Natural killer cell treated with Interleukin-12 subunit alpha and Interleukin-12 subunit beta and Interleukin-15 and Interleukin-18, amount 100 ng/mL, for 72 hours (primary cell): ENCODE measurements around the gene PUSL1. TPM values are rescaled to one million over a fixed set of nuclear protein-coding genes. Genes with fewer than 3 reads are reported as not detected.

Experiments used
- ATAC-seq, 2 donors: fragments of 150-1000 bp; cut with Tn5 transposase in 1 of 2; sonication (Bioruptor Pico), chemical (Tn5 transposase) in 1 of 2; 2 replicates each; pipeline ENCODE4 v1.10.0; 2021
- DNase-seq: peaks from one replicate; pipeline ENCODE4 v3.0.0; 2022; ENCODE audit warnings: low spot score
- H3K27ac Mint-ChIP-seq, 2 donors: 1 replicate in 1 of 2; 2 replicates in 1 of 2; pipeline ENCODE4 v1.8.0; 2022; ENCODE audit warnings: mixed read lengths in 2 of 2, mild to moderate bottlenecking in 1 of 2, moderate library complexity in 1 of 2
- H3K27me3 Mint-ChIP-seq, 2 donors: 1 replicate in 1 of 2; 2 replicates in 1 of 2; pipeline ENCODE4 v1.8.0; 2022; ENCODE audit warnings: mixed read lengths in 2 of 2
- H3K36me3 Mint-ChIP-seq: one replicate; pipeline ENCODE4 v1.8.0; 2022; ENCODE audit warnings: mixed read lengths
- H3K4me1 Mint-ChIP-seq, 2 donors: 1 replicate in 1 of 2; 2 replicates in 1 of 2; pipeline ENCODE4 v1.8.0; 2022; ENCODE audit warnings: low read depth in 2 of 2, mixed read lengths in 2 of 2, mild to moderate bottlenecking in 1 of 2
- H3K4me3 Mint-ChIP-seq: one replicate; pipeline ENCODE4 v1.8.0; 2022; ENCODE audit warnings: mixed read lengths
- H3K9me3 Mint-ChIP-seq: 2 replicates; pipeline ENCODE4 v1.8.0; 2022; ENCODE audit warnings: mixed read lengths
- total RNA-seq, 2 donors: library from RNA; stranded (reverse); gene quantifications; one replicate each; pipeline ENCODE4 v1.2.3, GENCODE V29; 2022

The PUSL1 gene
- total RNA-seq, 2 donors from 2014 or later = 19.2 to 39.0 TPM

DNA sequence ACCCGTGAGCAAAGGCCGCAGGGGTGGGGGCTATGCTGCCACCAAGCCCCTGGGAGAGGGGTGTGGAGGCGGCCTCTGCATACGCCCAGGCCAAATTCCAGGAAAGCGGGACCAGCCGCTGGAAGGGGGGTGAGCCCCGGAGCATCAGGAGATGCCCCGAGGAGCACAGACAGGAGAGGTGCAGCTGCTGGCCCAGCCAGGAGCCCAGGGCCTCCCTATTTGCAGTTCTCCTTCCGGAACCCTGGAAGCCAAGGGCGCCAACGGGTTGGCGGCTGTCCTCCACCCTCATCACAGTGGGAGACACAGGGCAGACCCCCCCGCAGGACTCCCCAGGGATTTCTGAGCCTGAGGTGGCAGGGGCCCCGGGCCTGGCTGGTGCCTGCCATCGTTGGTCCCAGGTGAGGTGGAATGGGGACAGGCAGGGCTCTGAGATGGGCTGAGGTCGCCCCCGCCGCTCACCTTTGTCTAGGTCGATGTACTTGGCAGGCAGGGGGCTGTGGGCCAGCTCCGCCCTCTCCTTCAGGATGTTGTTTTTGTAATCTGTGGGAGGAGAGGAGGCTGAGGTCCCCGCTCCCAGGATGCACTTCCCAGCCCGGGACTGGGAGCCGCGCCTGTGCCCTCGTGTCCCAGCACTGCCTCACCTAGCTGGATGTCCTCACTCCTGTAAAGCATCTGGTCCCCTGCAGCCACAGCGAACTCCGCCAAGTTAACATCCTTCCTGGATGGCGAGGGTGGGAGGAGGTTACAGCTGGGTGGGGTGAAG lies 45.2 kb downstream of the PUSL1 start:
- Mint-ChIP-seq H3K4me3 (no peak overlapping the region), H3K27me3 (peaks cover 0 to 9% of the 10 kb centered on the region in 2 donors), H3K4me1 (peaks cover 0 to 7% of the 10 kb centered on the region in 2 donors), H3K36me3 (no peaks in the 10 kb centered on the region), H3K27ac (no peak overlapping the region), H3K9me3 (no peaks in the 10 kb centered on the region)
- ATAC-seq (no peak), DNase-seq (no peak)

DNA sequence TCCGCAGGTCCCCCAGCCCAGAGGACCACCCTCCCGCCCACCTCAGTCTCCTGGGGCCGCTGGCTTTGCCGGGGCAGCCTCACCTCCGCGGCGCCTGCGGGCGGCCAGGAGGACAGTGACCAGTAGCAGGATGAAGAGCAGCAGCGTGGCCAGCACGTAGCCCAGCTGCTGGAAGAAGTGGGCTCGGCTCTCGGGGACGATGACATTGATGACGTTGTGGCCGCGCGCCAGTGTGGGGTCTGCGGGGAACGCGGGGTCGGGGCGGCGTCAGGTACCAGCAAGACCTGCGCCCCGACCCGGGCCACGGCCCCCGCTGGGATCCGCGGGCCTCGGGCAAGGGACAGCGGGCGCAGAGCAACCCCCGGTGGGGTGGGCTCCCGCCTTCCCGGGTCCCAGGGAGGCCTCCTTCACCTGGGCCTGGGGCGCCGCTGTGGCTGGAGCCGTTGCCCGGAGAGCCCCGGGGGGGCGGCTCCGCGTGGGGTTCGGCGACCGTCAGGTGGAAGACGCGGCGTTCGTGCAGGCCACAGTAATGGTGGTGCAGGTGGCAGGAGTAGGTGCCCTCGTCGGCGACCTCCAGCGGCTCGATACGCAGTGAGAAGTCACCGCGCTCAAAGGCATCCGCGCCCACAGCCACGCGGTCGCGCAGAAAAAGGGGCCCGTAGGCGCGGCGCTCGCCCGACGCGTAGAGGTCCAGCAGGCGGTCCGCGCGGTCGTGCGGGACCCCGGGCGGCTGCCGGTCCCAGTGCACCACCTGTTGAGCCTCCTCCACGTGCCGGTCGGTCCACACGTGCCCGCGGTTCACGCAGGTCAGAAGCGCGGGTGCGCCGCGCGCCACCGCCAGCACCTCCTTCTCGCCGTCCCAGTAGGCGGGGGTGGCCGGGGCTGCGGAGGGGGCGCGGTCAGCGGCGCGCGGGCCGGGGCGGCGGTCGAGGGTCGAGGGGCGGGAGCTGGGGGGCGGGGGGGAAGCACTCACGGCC lies 46.2 kb downstream of the PUSL1 start:
- Mint-ChIP-seq H3K27ac (no peak overlapping the region), H3K36me3 (no peaks in the 10 kb centered on the region), H3K9me3 (no peaks in the 10 kb centered on the region), H3K27me3 (peaks cover 0 to 9% of the 10 kb centered on the region in 2 donors), H3K4me1 (peaks cover 0 to 10% of the 10 kb centered on the region in 2 donors), H3K4me3 (no peak overlapping the region)
- no peak for ATAC-seq
- DNase-seq = no peak

DNA sequence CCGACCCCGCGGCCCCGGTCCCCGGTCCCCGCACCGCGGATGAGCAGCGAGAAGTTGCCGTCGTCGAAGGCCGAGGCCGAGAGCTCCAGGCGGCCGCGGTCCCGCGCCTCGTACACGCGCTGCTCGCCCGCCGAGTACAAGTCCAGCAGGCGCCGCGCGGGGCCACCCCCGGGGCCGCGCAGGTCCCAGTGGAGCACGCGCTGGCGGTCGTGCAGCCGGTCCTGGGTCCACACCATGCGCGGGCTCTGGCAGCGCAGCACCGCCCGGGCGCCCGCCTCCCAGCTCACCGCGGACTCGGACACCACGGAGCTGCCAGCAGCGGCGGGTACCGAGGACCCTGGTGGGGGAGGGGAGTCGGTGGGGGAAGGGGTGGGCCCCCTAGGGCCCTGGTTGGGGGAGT lies 47.0 kb downstream of the PUSL1 start:
- H3K27me3 Mint-ChIP-seq = peaks cover under 1 to 9% of the 10 kb centered on the region in 2 donors
- no peaks in the 10 kb centered on the region for H3K36me3 Mint-ChIP-seq
- no peaks in the 10 kb centered on the region for H3K9me3 Mint-ChIP-seq
- peaks cover 0 to 10% of the 10 kb centered on the region in 2 donors for H3K4me1 Mint-ChIP-seq
- H3K4me3 Mint-ChIP-seq = no peak overlapping the region
- DNase-seq (no peak), ATAC-seq (peak; percentile 29 to 52)
- no peak overlapping the region for H3K27ac Mint-ChIP-seq

DNA sequence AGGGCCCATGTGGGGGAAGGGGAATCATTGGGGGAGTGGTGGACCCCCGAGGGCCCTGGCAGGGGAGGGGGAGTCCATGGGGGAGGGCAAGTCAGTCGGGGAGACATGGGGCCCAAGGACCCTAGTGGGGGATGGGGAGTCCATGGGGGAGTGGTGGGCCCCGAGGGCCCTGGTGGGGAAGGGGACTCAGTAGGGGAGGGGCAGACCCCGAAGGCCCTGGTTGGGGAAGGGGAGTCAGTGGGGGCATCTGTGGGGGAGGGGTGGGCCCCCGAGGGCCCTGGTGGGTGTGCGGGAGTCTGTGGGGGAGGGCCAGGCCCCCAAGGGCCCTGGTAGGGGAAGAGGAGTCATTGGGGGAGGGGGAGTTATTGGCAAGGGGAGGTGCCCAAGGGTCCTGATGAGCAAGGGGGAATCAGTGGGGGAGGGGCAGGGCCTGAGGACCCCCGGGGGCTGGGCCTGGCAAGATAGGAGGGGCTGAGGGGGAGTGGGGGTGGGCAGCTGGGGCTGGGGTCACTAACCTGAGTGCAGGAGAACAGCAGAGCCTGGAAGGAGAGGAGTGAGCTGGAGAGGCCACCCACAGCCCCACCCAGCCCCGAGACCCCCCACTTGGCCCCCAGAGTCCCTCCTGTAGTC lies 47.9 kb downstream of the PUSL1 start:
- Mint-ChIP-seq H3K36me3 (no peaks in the 10 kb centered on the region), H3K27me3 (peaks cover 9 to 14% of the 10 kb centered on the region in 2 donors), H3K27ac (no peak overlapping the region), H3K9me3 (no peaks in the 10 kb centered on the region), H3K4me3 (no peak overlapping the region), H3K4me1 (peaks cover 0 to 10% of the 10 kb centered on the region in 2 donors)
- ATAC-seq = no peak
- no peak for DNase-seq

DNA sequence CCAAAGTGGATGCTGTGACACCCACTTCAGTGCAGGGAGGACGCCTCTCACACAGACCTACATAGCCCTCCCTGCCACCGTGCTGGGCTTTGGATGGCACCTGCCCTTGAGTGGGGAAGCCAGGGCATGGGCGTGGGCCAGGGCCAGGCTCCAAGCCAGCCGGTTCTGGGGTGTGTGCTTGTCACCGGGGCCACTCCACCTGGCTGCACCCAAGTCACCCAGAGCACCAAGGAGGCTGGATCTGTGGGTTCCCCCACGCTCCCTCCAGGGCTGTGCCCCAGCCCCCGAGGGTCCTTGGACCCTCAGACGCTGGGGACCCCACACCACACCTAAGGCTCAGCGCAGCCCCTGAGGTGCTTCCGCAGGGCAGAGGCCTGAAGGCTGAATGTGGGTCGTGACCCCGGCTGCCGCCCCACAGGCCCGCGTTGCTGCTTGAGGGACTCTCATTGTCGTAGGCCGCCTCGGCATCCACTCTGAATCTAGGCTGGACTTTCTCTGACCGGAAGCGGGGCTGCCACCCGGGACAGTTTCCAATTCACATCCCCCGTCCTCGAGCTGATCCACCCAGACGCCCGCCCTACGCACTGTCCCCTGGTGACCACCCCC lies 48.5 kb downstream of the PUSL1 start:
- Mint-ChIP-seq H3K9me3 (no peaks in the 10 kb centered on the region), H3K4me1 (peaks cover 0 to 10% of the 10 kb centered on the region in 2 donors), H3K27me3 (peaks cover 10 to 14% of the 10 kb centered on the region in 2 donors), H3K4me3 (no peak overlapping the region), H3K27ac (no peak overlapping the region), H3K36me3 (no peaks in the 10 kb centered on the region)
- no peak for DNase-seq
- ATAC-seq = no peak

DNA sequence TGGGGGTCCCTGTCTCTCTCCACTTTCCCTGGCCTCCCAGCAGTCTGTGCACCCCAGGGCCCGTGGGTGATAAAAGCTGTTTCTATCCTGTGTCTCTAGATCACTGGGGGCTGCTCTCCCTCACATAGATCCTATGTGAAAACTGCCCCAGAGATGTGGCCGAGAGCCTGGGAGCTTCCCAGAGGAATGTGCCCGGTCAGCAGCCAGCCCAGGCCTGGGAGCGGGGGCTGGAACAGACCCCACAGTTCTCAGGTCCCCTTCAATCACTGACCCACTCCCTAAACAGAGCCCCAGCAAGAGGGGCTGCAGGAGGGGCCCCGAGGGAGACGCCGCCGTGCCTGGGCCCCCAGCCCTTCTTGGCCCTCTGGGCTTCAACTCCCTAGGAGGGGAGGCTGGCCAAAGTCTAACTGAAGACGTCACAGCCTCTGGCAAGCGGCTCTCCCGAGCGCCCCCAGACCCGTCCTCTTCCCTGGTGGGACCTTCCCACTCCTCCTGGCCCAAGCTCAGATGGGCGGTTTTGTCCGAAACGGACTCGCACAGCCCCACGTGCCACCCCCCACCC lies 49.6 kb downstream of the PUSL1 start:
- Mint-ChIP-seq H3K27me3 (peaks cover 10 to 11% of the 10 kb centered on the region in 2 donors), H3K27ac (no peak overlapping the region)
- DNase-seq = no peak

DNA sequence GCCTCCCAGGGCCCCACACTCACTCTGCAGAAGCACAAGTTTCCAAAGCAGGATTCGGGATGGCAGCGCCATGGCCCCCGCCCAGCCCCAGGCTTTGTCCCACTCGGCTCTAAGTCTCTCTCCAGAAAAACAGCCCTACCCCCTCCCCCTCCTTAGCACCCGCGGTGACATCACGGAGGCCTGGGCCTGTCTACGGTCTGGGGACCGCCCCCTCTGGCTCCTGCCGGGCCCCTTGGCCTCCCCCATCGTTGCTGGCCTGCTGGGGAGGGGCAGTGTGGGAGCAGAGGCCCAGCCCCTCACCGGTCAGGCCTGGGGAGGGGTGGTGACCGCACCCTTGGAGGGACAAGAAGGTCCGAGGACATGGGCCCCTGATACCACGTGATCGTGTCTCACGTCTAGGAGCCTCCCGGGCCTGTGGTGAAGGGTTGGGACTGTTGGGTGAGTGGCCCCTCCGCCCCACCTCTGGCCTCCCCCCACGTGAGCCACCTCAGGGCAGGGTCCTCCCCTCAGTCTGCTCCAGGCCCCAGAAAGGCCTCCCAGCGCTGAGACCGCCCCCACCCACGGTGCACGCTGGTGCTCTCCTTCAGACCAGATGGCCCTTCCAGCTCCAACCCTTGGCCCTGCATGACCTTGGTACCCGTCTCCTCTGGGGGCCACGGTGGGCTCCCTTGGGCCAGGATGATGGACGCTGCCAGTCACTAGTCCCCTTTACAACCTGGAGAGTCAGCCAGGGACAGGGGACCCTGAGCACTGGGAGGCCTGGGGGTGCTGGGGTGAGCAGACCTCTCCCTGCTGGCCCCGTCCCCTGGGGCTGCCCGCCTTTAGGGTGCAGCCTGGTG lies 50.3 kb downstream of the PUSL1 start, which contains the start of gene MXRA8:
TSS of gene MXRA8 (minus strand) at position 123 of the 839 bp plus-strand sequence. CDS start at position 72, 51 bp downstream.
- Mint-ChIP-seq H3K4me3 (no peak within 1 kb of the TSS), H3K27me3 (peaks cover 10 to 11% of the 10 kb centered on the region in 2 donors), H3K27ac (no peak within 1 kb of the TSS), H3K36me3 (no peaks in the 10 kb centered on the region), H3K9me3 (no peaks in the 10 kb centered on the region), H3K4me1 (peaks cover 0 to 5% of the 10 kb centered on the region in 2 donors)
- ATAC-seq (peak in 1 of 2 donors; percentile 46), DNase-seq (no peak)

More for the DNA sequence above, 49.6 kb downstream of the PUSL1 start:
- Mint-ChIP-seq H3K4me1 (peaks cover 0 to 5% of the 10 kb centered on the region in 2 donors), H3K4me3 (no peak overlapping the region), H3K36me3 (no peaks in the 10 kb centered on the region), H3K9me3 (no peaks in the 10 kb centered on the region)
- ATAC-seq = no peak

DNA sequence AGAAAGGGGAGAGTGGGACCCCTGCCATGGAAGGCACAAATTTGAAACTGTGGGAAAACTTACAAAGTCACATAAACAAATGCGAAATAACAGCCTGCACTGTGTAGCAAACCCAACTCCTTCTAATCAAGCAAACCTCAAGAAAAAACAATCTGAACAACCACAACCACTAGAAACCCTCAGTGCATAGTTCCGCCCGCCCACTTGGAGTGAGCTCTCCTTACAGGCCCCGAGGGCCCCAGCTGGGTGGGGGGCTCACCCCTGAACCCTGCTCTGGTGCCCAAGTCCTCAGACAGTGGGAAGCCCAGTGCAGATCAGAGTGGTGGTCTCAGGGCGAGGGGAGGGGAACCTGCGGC lies 50.9 kb downstream of the PUSL1 start:
- no peaks in the 10 kb centered on the region for H3K9me3 Mint-ChIP-seq
- H3K4me3 Mint-ChIP-seq = no peak overlapping the region
- no peak overlapping the region for H3K27ac Mint-ChIP-seq
- H3K27me3 Mint-ChIP-seq = peaks cover 9 to 10% of the 10 kb centered on the region in 2 donors
- H3K36me3 Mint-ChIP-seq = no peaks in the 10 kb centered on the region
- DNase-seq (no peak), ATAC-seq (no peak)
- peaks cover 0 to 3% of the 10 kb centered on the region in 2 donors for H3K4me1 Mint-ChIP-seq

DNA sequence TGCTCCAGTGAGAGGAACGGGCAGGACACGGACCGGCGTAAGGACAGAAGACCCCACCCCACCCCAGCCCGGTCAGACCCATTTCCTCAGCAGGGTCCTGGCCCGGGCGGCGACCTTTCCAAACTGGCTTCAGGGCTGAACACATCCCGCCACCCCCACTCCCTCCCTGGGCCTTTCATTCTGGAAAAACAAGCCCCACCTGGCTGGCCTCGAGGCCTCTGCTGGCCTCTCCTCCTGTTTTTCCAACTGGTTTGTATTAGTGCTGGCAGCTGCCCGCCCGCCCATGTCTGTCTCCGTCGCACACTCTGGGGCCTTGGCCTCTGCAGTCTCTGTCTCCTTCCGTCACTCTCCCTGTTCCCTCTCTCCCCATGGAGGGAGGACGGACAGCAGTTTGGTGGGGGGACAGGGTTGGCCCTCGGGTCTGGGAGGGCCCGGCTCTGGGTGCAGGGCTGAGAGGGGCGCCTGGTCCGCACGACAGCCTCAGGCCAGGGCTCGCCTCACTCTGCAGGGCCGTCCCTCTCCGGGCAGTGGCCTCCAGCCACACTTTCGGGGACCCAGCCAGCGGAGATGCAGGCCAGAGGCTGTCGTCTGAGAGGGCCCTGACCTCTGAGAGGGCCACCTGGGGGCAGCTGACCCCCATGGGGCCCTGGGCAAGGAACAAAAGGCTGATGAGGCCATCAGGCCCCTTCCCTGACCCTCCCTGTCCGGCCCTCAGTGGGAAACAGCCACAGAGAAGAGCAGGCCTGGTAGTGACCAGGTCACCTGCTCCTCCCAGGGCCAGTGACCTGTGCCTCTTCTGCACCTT lies 51.5 kb downstream of the PUSL1 start:
- ATAC-seq = no peak

DNA sequence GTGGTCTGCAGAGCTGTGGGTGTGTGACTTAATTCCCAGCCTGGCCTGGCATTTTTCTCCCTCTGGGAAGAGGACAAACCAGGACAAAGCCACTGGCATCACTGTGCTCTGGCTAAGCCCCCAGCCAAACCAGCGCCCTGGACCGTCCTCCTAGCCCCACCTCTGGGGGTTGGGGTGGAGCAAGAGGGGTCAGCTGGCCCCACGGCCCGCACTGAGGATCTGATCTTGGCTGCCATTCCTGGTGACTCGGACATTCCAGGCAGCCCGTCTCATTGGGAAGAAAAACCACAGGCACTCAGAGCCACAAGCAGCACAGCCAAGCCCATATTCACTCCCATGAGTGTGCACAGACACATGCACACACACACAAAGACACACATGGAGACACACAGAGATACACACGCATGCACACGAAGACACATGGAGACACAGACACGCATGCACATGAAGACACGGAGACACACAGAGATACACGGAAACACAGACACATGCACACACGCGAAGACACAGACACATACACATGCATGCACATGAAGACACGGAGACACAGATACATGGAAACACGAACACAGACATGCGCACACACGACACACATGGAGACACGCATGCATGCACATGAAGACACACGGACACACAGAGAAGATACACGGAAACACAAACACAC lies 52.2 kb downstream of the PUSL1 start:
- no peak for ATAC-seq
- H3K9me3 Mint-ChIP-seq = no peaks in the 10 kb centered on the region
- H3K27me3 Mint-ChIP-seq = peaks cover 8 to 10% of the 10 kb centered on the region in 2 donors
- H3K4me1 Mint-ChIP-seq = peaks cover 0 to 2% of the 10 kb centered on the region in 2 donors
- H3K4me3 Mint-ChIP-seq = no peak overlapping the region
- no peak overlapping the region for H3K27ac Mint-ChIP-seq
- H3K36me3 Mint-ChIP-seq = no peaks in the 10 kb centered on the region
- DNase-seq = no peak

More for the DNA sequence above, 51.5 kb downstream of the PUSL1 start:
- H3K4me1 Mint-ChIP-seq = peaks cover 0 to 2% of the 10 kb centered on the region in 2 donors
- no peak for DNase-seq
- H3K9me3 Mint-ChIP-seq = no peaks in the 10 kb centered on the region
- H3K27ac Mint-ChIP-seq = no peak overlapping the region
- H3K4me3 Mint-ChIP-seq = no peak overlapping the region
- H3K36me3 Mint-ChIP-seq = no peaks in the 10 kb centered on the region
- peaks cover 8 to 10% of the 10 kb centered on the region in 2 donors for H3K27me3 Mint-ChIP-seq
